A673 (cell line): Measurements from ENCODE around the gene GRIK1.

Source experiments
- EZH2 ChIP-seq: fragments of 200-600 bp; sonication (generic); IDR thresholded peaks from 2 replicates; pipeline ENCODE4 v1.6.1; 2017; ENCODE audit warnings: borderline replicate concordance, low read depth, mild to moderate bottlenecking, mixed read lengths, antibody characterized with exemption, low read length; ENCODE audit not compliant: poor library complexity, severe bottlenecking
- TF ChIP-seq, protein P1 (sequence below): fragments of 300-800, 200-600 bp; sonication (generic); conservative IDR thresholded peaks from 2 replicates; pipeline ENCODE4 v1.5.1; 2017; ENCODE audit warnings: low read depth, mild to moderate bottlenecking, antibody characterized with exemption, low read length, moderate library complexity, mixed read lengths

DNA sequence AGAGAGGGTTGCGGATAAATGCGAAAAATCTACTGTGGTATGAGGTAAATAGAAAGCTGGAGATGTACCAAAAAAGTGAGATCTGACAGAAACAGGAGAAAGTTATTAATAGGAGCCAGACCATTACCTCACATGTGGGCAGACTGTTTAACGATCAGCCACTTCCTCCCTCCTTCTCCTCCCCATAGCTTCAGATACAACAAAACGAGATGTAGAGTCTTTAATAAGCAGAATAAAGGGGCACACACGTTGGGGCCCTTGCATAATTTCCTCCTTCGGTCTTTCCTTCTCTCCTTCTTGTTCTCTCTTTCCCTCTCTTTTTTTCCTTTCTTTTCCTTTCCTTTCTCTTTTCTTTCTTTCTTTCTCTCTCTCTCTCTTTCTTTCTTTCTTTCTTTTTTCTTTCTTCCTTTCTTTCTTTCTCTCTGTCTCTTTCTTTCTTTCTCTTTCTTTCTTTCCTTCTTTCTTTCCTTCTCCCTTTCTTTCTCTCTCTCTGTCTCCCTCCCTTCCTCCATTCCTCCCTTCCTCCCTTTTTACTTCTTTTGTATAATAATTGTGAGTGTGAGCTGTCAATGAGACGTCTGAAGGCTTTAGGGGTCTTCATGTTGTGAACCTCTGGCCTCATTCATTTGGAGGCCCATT lies 242.1 kb downstream of the GRIK1 start:
- TF ChIP-seq, protein P1, sequence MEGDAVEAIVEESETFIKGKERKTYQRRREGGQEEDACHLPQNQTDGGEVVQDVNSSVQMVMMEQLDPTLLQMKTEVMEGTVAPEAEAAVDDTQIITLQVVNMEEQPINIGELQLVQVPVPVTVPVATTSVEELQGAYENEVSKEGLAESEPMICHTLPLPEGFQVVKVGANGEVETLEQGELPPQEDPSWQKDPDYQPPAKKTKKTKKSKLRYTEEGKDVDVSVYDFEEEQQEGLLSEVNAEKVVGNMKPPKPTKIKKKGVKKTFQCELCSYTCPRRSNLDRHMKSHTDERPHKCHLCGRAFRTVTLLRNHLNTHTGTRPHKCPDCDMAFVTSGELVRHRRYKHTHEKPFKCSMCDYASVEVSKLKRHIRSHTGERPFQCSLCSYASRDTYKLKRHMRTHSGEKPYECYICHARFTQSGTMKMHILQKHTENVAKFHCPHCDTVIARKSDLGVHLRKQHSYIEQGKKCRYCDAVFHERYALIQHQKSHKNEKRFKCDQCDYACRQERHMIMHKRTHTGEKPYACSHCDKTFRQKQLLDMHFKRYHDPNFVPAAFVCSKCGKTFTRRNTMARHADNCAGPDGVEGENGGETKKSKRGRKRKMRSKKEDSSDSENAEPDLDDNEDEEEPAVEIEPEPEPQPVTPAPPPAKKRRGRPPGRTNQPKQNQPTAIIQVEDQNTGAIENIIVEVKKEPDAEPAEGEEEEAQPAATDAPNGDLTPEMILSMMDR, result no peak
- TF ChIP-seq EZH2, result no peak
